Thymus (tissue), 11 donors: Measurements from ENCODE around the gene SCRT2. TPM values are rescaled to one million over a fixed set of nuclear protein-coding genes. Genes with fewer than 3 reads are reported as not detected.

ENCODE experiments used
- DNase-seq, 9 donors: peaks; one replicate each; pipeline ENCODE4 v3.0.0-alpha.2; 2013; ENCODE audit warnings: low spot score in 9 of 9, low read depth in 6 of 9, missing footprints in 1 of 9
- H3K27ac ChIP-seq, 2 donors: one replicate each; pipeline ENCODE4 v1.5.1; 2013; ENCODE audit warnings: control low read depth in 1 of 2, low read depth in 1 of 2, low read length in 1 of 2, mild to moderate bottlenecking in 1 of 2, moderate library complexity in 1 of 2
- H3K27me3 ChIP-seq, 2 donors: one replicate each; pipeline ENCODE4 v1.5.1; 2013; ENCODE audit warnings: low read length in 1 of 2; ENCODE audit not compliant: control insufficient read depth in 2 of 2, insufficient read depth in 1 of 2
- H3K36me3 ChIP-seq, 2 donors: one replicate each; pipeline ENCODE4 v1.5.1; 2013; ENCODE audit warnings: low read length in 1 of 2, mild to moderate bottlenecking in 1 of 2, moderate library complexity in 1 of 2; ENCODE audit not compliant: control insufficient read depth in 2 of 2, insufficient read depth in 2 of 2
- H3K4me1 ChIP-seq, 2 donors: one replicate each; pipeline ENCODE4 v1.5.1; 2013; ENCODE audit warnings: low read length in 2 of 2; ENCODE audit not compliant: control insufficient read depth in 2 of 2, insufficient read depth in 2 of 2
- H3K4me3 ChIP-seq, 2 donors: one replicate each; pipeline ENCODE4 v1.5.1; 2013; ENCODE audit warnings: low read length in 2 of 2, control low read depth in 1 of 2, mild to moderate bottlenecking in 1 of 2
- H3K9me3 ChIP-seq, 2 donors: one replicate each; pipeline ENCODE4 v1.5.1; 2013; ENCODE audit warnings: low read length in 1 of 2, mild to moderate bottlenecking in 1 of 2; ENCODE audit not compliant: control insufficient read depth in 2 of 2, insufficient read depth in 1 of 2
- WGBS: extraction: QIAGEN DNeasy Blood & Tissue Kit; methylation state at CpG from one replicate; pipeline ENCODE4 v1.1.7; 2013; 5-methylcytosine and 5-hydroxymethylcytosine counted together
- polyA plus RNA-seq: library from polyadenylated mRNA; stranded (reverse); fragments of 200-250 nt; gene quantifications from one replicate; pipeline ENCODE4 v1.2.3, GENCODE V29; 2013
- total RNA-seq: library from RNA; stranded (reverse); fragments of 120-200 nt; gene quantifications from one replicate; pipeline ENCODE4 v1.2.4, GENCODE V29; 2013
- donor health status: healthy.

Gene SCRT2
- total and polyA plus RNA-seq, 2 donors, result under 0.01 TPM; not detected in 1

GRCh38 chr20:704726-705125 lies 29.1 kb upstream of the SCRT2 start:
- no peak for DNase-seq
- Histone ChIP-seq H3K36me3 (no peaks in the 10 kb centered on the region), H3K4me1 (no peaks in the 10 kb centered on the region), H3K9me3 (no peaks in the 10 kb centered on the region), H3K27ac (no peak overlapping the region), H3K27me3 (peaks cover 8 to 13% of the 10 kb centered on the region in 2 donors), H3K4me3 (no peak overlapping the region)
- WGBS, result 92% methylated on average over 4 of the region's 4 CpGs

- no peaks in the 10 kb centered on the region for H3K4me1 ChIP-seq
- peaks cover 2% of the 10 kb centered on the region in 2 donors for H3K27me3 ChIP-seq
- DNase-seq, result no peak
- 90% methylated on average over 8 of the region's 8 CpGs for WGBS
- no peak overlapping the region for H3K4me3 ChIP-seq
- no peaks in the 10 kb centered on the region for H3K9me3 ChIP-seq
- H3K36me3 ChIP-seq, result no peaks in the 10 kb centered on the region
- H3K27ac ChIP-seq, result no peak overlapping the region
These were observed 27.8 kb upstream of the SCRT2 start for GRCh38 chr20:703426-703825.

DNA sequence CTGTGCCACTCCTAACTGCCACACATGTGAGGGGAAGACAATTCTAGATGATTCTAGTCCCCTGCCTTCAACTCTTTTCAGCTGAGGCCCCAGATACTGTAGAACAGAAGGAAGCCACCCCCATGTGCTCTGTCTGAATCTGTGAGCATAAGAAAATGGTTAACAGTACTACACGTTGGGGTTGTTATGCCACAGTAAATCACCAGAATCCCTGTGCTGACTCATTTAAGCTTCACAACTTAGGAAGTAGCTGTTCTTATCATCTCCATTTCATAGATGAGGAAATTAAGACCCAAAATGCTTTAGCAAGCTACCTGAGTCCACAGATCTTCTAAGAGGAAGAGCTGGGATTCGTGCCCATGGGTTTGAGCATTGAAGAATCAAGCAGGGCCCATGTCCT lies 27.4 kb upstream of the SCRT2 start:
- Histone ChIP-seq H3K4me1 (no peaks in the 10 kb centered on the region), H3K4me3 (no peak overlapping the region), H3K27ac (no peak overlapping the region), H3K9me3 (no peaks in the 10 kb centered on the region), H3K27me3 (peaks cover 0 to 2% of the 10 kb centered on the region in 2 donors), H3K36me3 (no peaks in the 10 kb centered on the region)
- no peak for DNase-seq
- 26% methylated on average over 2 of the region's 2 CpGs for whole genome bisulfite sequencing

DNA sequence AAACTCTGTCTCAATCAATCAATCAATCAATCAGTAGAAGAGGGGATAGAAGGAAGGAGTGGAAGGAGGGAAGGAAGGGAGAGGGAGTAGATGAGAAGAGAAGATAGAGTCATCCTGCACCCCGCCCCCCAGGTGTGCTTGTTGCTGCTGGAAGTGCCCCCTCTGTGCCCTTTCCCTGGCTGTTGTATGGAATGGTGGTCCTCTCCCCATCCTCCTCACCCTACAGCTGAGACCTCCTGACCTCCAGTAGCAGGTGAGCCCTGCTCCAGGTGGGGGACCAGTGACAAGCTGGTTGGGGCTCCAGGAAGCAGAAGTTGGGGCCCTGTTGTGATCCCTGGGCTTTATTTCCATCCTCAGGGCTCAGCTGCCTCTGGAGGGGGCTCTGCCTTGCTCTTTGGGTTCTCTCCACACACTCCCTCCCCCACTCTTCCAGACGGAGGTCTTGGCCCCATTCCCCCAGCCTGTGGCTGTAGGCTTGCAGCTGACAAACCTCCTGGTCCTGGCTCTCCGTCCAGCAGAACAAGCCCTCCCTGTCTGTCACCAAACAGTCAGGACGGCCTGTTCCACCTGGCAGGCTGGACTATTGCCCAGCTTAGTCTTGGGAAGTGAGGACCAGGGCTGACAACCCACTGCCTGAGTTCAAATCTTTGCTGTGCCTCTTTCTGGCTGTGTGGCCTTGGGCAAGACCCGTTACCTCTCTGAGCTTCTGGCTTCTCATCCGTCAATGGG lies 26.0 kb upstream of the SCRT2 start:
- 83% methylated on average over 6 of the region's 6 CpGs for WGBS
- no peak for DNase-seq
- no peaks in the 10 kb centered on the region for H3K27me3 ChIP-seq

DNA sequence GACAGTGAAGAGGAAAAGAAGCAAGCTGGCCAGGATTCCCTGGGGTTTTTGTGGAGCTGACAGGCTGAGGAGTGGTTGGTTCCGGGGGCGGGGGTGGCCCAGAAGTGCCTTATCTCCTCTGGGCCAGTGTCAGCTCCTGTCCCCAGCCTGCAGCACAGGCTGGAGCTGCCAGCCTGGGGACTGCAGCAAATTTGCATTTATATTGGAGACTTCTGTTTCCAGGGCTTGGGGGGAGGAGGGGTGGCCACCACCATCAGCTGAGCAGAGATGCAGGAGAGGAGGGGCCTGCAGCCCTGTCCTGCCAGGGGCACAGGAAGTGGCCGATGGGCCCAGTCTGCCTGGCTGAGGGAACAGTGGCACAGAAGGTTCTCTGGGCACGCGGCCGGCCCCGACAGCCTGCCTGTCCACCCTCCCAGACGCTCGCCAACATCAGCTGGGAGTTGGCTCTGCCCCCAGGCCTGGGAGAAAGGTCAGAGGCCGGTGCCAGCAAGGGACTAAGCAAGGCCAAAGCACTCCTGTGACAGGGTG lies 24.3 kb upstream of the SCRT2 start:
- 86% methylated on average over 10 of the region's 10 CpGs for WGBS
- no peak overlapping the region for H3K4me3 ChIP-seq
- DNase-seq, result no peak
- no peaks in the 10 kb centered on the region for H3K4me1 ChIP-seq
- H3K9me3 ChIP-seq, result no peaks in the 10 kb centered on the region
- no peaks in the 10 kb centered on the region for H3K27me3 ChIP-seq
- no peaks in the 10 kb centered on the region for H3K36me3 ChIP-seq
- no peak overlapping the region for H3K27ac ChIP-seq

More for the DNA sequence above, 26.0 kb upstream of the SCRT2 start:
- H3K9me3 ChIP-seq, result no peaks in the 10 kb centered on the region
- H3K4me3 ChIP-seq, result no peak overlapping the region
- H3K4me1 ChIP-seq, result no peaks in the 10 kb centered on the region
- H3K36me3 ChIP-seq, result no peaks in the 10 kb centered on the region
- no peak overlapping the region for H3K27ac ChIP-seq

DNA sequence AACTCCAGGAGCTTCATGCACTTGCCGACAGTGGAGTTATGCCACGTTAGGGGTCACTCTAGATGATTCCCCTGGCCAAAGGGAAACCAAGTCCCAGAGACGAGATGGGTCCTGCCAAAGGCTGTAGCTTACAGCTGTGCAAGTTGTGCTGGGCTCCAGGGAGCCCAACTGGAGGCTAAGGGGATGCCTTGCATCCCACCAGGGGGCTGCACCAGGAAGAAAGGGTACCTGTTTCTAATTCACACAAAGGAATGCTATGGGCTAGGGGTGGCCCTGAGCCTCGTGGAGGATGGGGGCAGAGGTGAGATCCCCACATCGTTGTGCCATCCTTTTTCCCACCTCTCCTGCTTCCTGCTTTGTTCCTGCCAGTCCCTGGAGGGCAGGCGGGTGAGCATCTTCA lies 23.7 kb upstream of the SCRT2 start:
- WGBS, result 80% methylated on average over 6 of the region's 6 CpGs

DNA sequence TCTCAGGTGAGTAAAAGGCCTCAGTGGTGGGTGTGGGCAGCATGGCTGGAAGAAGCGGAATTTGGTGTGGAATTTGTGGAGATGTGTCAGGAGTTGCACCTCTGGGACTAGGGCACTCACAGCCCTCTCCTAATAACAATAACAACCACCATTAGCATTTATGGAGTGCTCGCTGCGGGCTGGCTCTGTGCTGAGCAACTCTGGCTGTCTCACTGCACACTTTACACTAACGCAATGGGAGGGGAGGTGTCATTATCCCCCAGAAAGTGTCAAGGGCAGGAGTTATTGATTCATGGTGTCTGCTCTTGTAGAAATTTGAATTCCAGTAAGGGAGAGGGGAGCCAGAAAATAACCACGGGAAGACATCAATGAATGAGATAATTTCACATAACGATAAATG lies 22.7 kb upstream of the SCRT2 start:
- no peaks in the 10 kb centered on the region for H3K4me1 ChIP-seq
- no peak for DNase-seq
- H3K27me3 ChIP-seq, result no peaks in the 10 kb centered on the region
- no peaks in the 10 kb centered on the region for H3K36me3 ChIP-seq
- no peak overlapping the region for H3K27ac ChIP-seq
- 94% methylated on average over 6 of the region's 6 CpGs for WGBS
- no peaks in the 10 kb centered on the region for H3K9me3 ChIP-seq
- no peak overlapping the region for H3K4me3 ChIP-seq

More for the DNA sequence above, 23.7 kb upstream of the SCRT2 start:
- Histone ChIP-seq H3K4me1 (no peaks in the 10 kb centered on the region), H3K4me3 (no peak overlapping the region), H3K27me3 (no peaks in the 10 kb centered on the region), H3K36me3 (no peaks in the 10 kb centered on the region), H3K9me3 (no peaks in the 10 kb centered on the region), H3K27ac (no peak overlapping the region)
- no peak for DNase-seq

- no peak for DNase-seq
- Histone ChIP-seq H3K9me3 (no peaks in the 10 kb centered on the region), H3K36me3 (no peaks in the 10 kb centered on the region), H3K27me3 (no peaks in the 10 kb centered on the region), H3K4me3 (no peak overlapping the region), H3K4me1 (no peaks in the 10 kb centered on the region), H3K27ac (no peak overlapping the region)
- WGBS, result 93% methylated on average over 9 of the region's 9 CpGs
These were observed 22.2 kb upstream of the SCRT2 start for GRCh38 chr20:697826-698225.

- Histone ChIP-seq H3K4me3 (no peak overlapping the region), H3K4me1 (no peaks in the 10 kb centered on the region), H3K9me3 (no peaks in the 10 kb centered on the region), H3K27ac (no peak overlapping the region), H3K36me3 (no peaks in the 10 kb centered on the region), H3K27me3 (no peaks in the 10 kb centered on the region)
- 87% methylated on average over 2 of the region's 2 CpGs for WGBS
- no peak for DNase-seq
These were observed 19.7 kb upstream of the SCRT2 start for GRCh38 chr20:695165-695866.
